HG03175 (cell line): ENCODE measurements around the gene VWA8.
A peak's percentile ranks its signal among the peaks of the same experiment; 100 is the strongest.

Experiments
- ATAC-seq: cut with Tn5 transposase; IDR thresholded peaks from one replicate; pipeline ENCODE4 v1.9.1; 2021; ENCODE audit warnings: mild to moderate bottlenecking, moderate library complexity; ENCODE audit not compliant: unreplicated experiment

Gene VWA8

DNA sequence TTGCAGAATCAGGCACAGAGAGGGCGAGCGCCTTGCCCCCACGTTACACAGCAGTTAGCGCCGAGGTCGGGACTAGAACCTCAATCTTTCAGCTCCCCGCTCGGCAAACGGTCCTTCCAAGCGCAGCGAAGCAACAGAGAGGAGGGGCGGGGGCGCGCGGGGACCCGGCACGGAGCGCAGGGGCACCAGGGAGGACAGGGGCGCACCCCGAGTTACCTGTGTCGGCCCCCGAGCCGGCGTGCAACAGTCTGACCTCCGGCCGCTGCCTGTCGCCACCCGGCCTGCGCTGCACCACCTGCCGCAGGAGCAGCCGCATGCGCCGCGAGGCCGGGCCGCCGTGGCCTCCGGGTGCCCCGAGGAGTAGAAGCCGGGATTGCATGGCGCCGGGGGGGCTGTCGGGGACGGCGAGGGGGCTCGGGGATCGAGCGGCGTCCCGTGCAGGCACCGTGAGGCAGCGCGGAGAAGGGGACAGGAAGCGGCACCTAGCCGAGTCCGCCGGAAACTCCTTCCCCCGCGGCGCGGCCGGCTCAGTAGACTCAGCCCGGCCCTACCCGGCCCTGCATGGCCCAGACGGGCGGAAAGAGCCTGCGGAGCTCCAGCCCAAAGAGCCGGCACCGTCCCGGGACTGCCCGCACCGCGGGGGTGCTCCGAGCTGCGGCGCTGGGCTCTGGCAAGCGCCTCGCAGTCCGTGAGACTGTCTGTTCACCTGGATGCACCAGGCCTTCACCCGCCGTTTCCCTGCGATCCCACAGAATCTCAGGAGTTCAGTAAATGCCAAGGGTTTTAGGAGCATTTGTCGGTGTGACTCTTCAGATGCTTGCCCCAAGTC lies at the start of gene VWA8:
Gene VWA8, minus strand, starts transcription at position 473 of the 829 bp plus-strand sequence. Its CDS starts 94 bp downstream, at position 379.
- peak; percentile 91 for ATAC-seq

GRCh38 chr13:42009057-42009456 lies 48.1 kb upstream of the VWA8 start:
- ATAC-seq: no peak

GRCh38 chr13:42007844-42008243 lies 46.9 kb upstream of the VWA8 start:
- ATAC-seq: no peak

DNA sequence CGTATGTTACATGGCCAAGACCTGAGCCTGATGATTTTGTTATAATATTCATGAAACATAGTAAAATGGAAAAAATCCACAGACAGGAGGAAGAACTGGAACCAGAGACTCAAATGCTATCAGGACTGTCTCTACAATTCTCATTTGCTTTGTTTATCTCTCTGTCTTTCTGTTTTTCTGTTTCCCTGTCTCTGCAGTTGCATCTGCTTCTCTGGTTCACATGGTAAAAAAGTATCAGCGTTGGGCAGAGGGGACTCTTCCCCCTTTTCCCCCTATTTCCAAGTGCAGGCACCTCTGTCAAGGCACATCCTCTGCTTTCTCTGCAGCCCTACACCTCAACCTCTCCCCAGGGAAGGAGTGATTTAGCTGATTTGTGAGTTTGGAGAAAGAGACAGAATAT lies 41.2 kb upstream of the VWA8 start:
- ATAC-seq: no peak

DNA sequence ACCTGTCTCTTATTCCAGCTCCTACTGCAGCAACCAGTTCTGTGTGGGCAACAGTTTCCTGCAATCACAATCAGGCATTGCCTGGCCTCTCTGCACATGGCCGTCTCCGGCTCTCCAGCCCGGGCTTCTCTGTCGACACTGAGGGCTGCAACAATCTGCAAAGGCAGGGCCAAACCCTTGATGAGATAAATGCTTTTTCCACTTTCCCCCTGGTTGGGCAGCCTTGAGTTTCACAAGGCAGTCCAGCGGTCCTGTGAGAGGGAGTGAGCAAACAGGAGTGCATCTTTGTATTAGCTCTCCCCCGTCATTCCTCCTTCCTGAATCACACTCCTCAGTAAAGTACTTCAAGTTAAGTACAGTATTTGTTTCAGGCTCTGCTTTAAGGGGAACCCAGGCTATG lies 40.7 kb upstream of the VWA8 start:
- ATAC-seq: no peak

- no peak for ATAC-seq
Observed at GRCh38 chr13:42000846-42001245, 39.9 kb upstream of the VWA8 start.

DNA sequence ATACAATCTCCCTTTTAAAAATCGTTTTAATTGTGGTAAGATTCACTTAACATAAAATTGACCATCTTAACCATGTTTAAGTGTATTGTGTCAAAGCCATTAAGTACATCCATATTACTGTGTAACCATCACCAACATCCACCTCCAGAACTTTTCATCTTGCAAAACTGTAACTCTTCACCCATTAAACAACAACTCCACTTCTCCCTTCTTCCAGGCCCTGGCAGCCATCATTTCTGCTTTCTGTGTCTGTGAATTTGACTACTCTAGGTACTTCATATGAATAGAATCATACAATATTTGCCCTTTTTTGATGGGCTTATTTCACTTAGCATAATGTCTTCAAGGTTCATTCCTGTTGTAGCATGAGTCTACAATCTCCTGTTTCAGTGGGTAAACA lies 36.5 kb upstream of the VWA8 start:
- no peak for ATAC-seq

GRCh38 chr13:41995946-41996345 lies 35.0 kb upstream of the VWA8 start:
- ATAC-seq: no peak

- no peak for ATAC-seq
Observed at GRCh38 chr13:41995336-41995735, 34.4 kb upstream of the VWA8 start.

- ATAC-seq: no peak
Observed at GRCh38 chr13:41994696-41995095, 33.8 kb upstream of the VWA8 start.

DNA sequence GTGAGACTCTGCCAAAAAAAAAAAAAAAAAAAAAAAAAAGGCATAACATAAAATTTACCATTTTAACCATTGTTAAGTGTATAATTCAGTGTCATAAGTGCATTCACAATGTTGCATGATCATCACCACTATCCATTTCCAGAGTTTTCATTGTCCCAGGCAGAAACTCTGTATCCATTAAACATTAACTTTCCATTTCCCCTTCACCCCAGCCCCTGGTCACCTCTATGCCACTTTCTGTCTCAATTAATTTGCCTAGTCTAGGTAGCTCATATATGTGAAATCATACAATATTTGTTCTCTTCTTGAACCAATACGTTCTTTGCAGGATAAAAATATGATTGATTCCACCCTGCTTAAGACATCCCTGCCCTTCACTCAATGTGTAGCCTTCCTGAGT lies 31.0 kb upstream of the VWA8 start:
- no peak for ATAC-seq

GRCh38 chr13:41988244-41988643 lies 27.3 kb upstream of the VWA8 start:
- ATAC-seq: no peak

GRCh38 chr13:41985788-41986508 lies 25.0 kb upstream of the VWA8 start:
- ATAC-seq: no peak

DNA sequence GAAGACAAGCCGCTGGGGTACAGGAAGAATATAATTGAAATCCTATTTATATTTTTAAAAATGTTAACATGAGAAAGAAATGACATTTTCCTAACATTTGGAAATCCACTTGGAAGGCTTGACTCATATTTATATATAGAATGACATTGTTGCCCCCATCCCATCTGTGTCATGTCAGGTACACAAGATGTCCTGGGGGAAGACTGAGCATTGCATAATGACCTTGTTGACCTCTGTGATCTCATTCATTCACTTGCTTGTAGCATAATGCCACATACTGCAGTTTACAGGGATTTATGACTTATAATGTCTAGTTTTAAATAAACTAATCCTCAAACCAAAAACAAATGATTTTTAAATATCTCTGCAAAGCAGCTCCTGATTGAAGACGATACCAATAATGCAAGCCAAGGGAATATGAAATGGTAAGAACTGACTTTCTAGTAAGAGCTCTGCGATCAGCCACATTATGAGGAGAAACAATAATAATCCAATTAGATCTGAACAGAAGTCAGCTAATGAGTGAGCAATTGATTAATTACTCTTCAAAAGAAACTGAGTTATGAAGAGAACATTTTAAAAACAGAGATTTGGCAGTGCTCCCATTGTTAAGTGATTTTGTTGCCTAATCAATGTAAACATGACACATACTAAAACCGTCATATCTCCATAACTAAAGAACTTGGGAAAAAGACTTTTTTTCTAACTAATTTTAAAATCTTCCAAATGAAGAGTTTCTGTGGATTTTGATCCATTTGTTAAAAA lies 21.2 kb upstream of the VWA8 start:
- ATAC-seq: no peak

DNA sequence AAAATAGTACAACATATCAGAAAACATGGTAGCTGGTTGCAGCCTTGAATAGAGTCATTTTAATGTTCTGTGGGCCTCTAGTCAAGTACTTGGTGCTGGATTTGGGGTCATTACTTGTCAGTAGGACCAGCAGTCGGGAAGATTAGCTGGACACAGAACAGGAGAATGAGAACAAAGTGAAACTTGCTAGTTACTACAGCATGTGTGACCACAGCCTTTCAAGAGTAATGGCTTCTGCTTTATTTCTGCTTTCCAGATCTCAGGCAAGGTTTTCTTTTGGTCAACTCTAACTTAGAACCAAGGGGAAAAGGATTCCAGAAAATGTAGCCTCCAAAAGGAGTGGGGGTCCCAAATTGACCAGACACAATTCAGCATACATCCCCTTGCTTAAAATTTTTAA lies 17.1 kb upstream of the VWA8 start:
- no peak for ATAC-seq

DNA sequence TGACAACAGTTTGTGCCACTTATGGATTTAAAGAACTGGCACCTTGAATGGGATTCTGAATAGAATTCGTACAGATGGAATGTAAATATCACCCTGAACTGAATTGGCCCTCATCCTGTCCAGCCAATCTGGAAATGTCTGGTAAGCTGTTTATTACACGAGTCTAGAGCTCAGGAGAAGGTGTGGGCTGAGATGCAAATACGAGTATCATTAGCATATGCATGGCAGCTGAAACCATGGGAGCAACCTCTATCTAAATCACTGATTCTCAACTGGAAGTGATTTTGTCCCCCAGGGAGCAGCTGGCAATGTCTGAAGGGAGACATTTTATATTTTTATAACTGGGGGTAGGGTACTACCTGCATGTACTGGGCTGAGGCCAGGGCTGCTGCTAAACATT lies 15.6 kb upstream of the VWA8 start:
- ATAC-seq: no peak

DNA sequence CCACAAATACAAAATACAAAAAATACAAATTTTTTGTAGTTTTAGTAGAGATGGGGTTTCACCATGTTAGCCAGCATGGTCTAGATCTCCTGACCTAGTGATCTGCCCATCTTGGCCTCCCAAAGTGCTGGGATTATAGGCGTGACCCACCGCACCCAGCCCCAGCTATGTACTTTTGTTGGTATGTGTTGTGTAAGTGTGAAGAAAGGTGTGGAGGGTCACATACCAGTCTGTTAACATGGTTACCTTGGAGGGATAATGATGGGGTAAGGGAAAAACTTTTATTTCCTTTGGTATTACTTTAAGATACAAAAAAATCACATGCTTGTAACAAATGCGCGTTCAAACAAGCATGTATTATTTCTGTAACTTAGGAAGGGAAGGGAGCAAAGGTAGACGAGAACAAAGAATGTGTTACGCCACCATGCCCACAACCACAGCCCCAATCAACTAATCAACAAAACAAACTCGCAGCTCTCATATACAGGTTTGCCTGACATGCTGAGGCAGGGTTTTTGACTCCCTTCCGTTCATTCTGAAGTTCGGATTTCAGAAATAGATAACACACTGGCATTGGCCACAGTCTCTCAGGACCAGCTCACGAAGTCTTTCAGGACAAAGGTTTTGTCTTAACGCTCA lies 13.5 kb upstream of the VWA8 start:
- ATAC-seq: no peak

GRCh38 chr13:41973247-41973741 lies 12.4 kb upstream of the VWA8 start:
- no peak for ATAC-seq

DNA sequence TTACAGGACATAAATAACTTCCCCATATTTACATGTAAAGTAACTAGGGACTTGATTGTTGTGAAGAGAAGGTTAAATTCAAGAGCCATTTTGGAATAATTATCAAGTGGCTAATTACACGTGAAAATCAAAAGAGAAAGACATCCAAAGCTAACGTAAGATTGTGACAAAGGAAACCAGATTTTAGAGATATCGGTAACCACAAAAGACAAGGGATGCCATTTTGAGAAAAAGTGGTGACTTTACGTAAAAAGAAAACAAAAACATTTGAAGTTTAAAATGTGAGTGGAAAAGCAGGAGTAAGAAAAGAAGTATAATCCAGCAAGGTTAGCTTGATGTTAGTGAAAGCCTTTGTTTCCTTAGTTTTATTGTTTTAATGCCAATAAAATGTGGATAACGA lies 10.9 kb upstream of the VWA8 start:
- ATAC-seq: no peak

DNA sequence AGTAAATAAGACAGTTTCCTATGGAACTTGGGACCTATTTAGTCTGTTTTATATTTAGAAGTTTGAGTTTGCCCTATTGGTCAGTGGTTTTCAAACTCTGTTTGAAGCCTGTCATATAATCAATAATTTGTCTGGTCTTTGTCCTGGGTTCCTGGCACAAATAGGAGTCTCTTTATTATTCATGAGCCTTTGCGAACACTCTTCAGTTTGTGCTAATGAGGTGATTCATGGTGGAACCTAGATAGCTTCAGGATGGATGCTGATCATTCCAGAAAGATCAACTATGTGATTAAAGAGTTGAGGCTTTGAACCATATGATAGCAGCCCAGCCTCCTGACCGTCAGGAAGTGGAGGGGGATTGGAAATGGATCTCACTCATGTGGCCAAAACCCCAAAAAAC lies 10.0 kb upstream of the VWA8 start:
- no peak for ATAC-seq

GRCh38 chr13:41970022-41970421 lies 9.1 kb upstream of the VWA8 start:
- ATAC-seq: no peak
